Panc1 (cell line): ENCODE results near the gene TMX4. TPM values are rescaled to one million over a fixed set of nuclear protein-coding genes. Genes with fewer than 3 reads are reported as not detected.

Source experiments
- ATAC-seq: fragments of 200-7000 bp; cut with Tn5 transposase; 2 replicates; pipeline ENCODE4 v1.9.1; 2020; ENCODE audit warnings: mild to moderate bottlenecking, moderate library complexity
- BruUV-seq: library from RNA; stranded (reverse); fragments of 400-500 nt; replicated peaks from 2 replicates; lab custom pipeline; 2021; lab: Mats Ljungman, UMichigan
- CTCF ChIA-PET: fragments of 300-600 bp; sonication (Branson Sonifier 250); formaldehyde crosslinking; loops from one replicate; lab custom pipeline; 2022; ENCODE audit warnings: antibody characterized with exemption; lab: Charles Lee
- POLR2A ChIA-PET: fragments of 300-600 bp; sonication (Branson Sonifier 250); formaldehyde crosslinking; loops from one replicate; lab custom pipeline; 2022; ENCODE audit warnings: antibody characterized with exemption; lab: Charles Lee
- DNase-seq: peaks from one replicate; pipeline ENCODE4 v3.0.0-alpha.2; 2010; ENCODE audit warnings: low read depth, low spot score
- H3K27ac ChIP-seq: 2 replicates; pipeline ENCODE4 v1.5.1; 2011; ENCODE audit warnings: mild to moderate bottlenecking, low read length, inconsistent platforms
- H3K27me3 ChIP-seq: fragments of 200-500 bp; sonication (Bioruptor generic); 2 replicates; pipeline ENCODE4 v1.6.0; 2014; ENCODE audit warnings: low read length, inconsistent platforms; ENCODE audit not compliant: control insufficient read depth, insufficient read depth
- H3K36me3 ChIP-seq: fragments of 200-500 bp; sonication (Bioruptor generic); 2 replicates; pipeline ENCODE4 v1.5.1; 2014; ENCODE audit warnings: inconsistent platforms, mild to moderate bottlenecking, low read length, moderate library complexity; ENCODE audit not compliant: control insufficient read depth, insufficient read depth
- H3K4me1 ChIP-seq: 2 replicates; pipeline ENCODE4 v1.5.1; 2011; ENCODE audit warnings: inconsistent platforms, mild to moderate bottlenecking, low read length, moderate library complexity; ENCODE audit not compliant: control insufficient read depth, insufficient read depth
- H3K4me3 ChIP-seq, 2 experiments: 2 replicates each; pipeline ENCODE4 v1.5.1; 2011 to 2012; ENCODE audit warnings: low read depth in 2 of 2, low read length in 2 of 2, mild to moderate bottlenecking in 2 of 2, inconsistent platforms in 1 of 2, moderate library complexity in 1 of 2
- H3K9me3 ChIP-seq: fragments of 200-500 bp; sonication (Bioruptor generic); 2 replicates; pipeline ENCODE4 v1.5.1; 2014; ENCODE audit warnings: low read depth, mild to moderate bottlenecking, inconsistent platforms, low read length, moderate library complexity; ENCODE audit not compliant: control insufficient read depth, insufficient read depth
- POLR2AphosphoS5 ChIP-seq: IDR thresholded peaks from 2 replicates; pipeline ENCODE4 v1.6.1; 2012; ENCODE audit warnings: mild to moderate bottlenecking, low read depth, low read length, moderate library complexity
- SIN3A ChIP-seq: IDR thresholded peaks from 2 replicates; pipeline ENCODE4 v1.6.1; 2012; ENCODE audit warnings: low read depth, mild to moderate bottlenecking, low read length, moderate library complexity, borderline replicate concordance; ENCODE audit not compliant: insufficient read depth
- TCF7L2 ChIP-seq: IDR thresholded peaks from 2 replicates; pipeline ENCODE4 v1.6.1; 2011; ENCODE audit warnings: mild to moderate bottlenecking, low read depth, low read length, inconsistent platforms
- in situ Hi-C: cut with HindIII; loops from 2 replicates; pipeline ENCODE4 v1.10.0; 2016; ENCODE audit warnings: low sequenced_read_pairs, low pct_unique_long_range_greater_than_20kb
- intact Hi-C: fragments of 100-400 bp; cut with micrococcal nuclease; formaldehyde crosslinking; loops from one replicate; pipeline ENCODE4 v1.10.0; 2022; ENCODE audit not compliant: unreplicated experiment
- total RNA-seq: library from RNA; stranded (reverse); gene quantifications from one replicate; pipeline ENCODE4 v1.2.1, GENCODE V29; 2021; ENCODE audit not compliant: unreplicated experiment
- TF ChIP-seq, protein P1 (sequence below), 2 experiments: IDR thresholded peaks; 2 replicates each; pipeline ENCODE4 v1.6.1; 2011 to 2012; ENCODE audit warnings: low read depth in 2 of 2, control low read depth in 1 of 2, low read length in 1 of 2, mild to moderate bottlenecking in 1 of 2, moderate library complexity in 1 of 2; ENCODE audit not compliant: insufficient read depth in 1 of 2
- TF ChIP-seq, protein P2 (sequence below): fragments of 450-650 bp; IDR thresholded peaks from 2 replicates; pipeline ENCODE4 v1.5.1; 2017; ENCODE audit warnings: mild to moderate bottlenecking

The TMX4 gene
- total RNA-seq, 1 experiment from 2014 or later = 34.6 TPM

DNA sequence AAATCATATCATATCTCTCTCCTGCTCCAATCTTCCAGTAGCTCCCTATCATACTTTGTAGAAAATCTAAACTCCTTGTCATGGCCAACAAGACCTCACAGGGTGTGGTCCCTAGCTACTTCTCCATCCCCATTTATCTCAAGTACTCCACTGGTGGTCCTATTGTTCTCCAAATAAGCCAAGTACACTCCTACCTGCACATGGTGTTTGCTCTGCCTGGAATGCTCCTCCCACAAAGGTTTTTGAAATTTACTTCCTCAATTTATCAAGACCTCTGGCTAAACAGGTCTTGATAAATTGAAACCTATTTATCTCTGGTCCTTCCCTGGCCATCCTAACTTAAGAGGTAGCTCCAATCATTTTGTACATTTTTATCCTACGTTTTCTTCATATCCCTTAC, 12.1 kb downstream of the TMX4 start:
- Histone ChIP-seq H3K4me3 (no peak overlapping the region), H3K36me3 (no peaks in the 10 kb centered on the region; the same call in 1 of the 2 replicates), H3K27me3 (no peaks in the 10 kb centered on the region), H3K4me1 (no peaks in the 10 kb centered on the region), H3K27ac (no peak overlapping the region), H3K9me3 (no peaks in the 10 kb centered on the region)
- no peak for DNase-seq
- in situ Hi-C loops = no loop called here
- ChIA-PET CTCF (no interaction called here), POLR2A (no interaction called here)
- no TSS peak for BruUV-seq
- intact Hi-C loops = no loop called here
- no peak for ATAC-seq
- TF ChIP-seq, protein P1, sequence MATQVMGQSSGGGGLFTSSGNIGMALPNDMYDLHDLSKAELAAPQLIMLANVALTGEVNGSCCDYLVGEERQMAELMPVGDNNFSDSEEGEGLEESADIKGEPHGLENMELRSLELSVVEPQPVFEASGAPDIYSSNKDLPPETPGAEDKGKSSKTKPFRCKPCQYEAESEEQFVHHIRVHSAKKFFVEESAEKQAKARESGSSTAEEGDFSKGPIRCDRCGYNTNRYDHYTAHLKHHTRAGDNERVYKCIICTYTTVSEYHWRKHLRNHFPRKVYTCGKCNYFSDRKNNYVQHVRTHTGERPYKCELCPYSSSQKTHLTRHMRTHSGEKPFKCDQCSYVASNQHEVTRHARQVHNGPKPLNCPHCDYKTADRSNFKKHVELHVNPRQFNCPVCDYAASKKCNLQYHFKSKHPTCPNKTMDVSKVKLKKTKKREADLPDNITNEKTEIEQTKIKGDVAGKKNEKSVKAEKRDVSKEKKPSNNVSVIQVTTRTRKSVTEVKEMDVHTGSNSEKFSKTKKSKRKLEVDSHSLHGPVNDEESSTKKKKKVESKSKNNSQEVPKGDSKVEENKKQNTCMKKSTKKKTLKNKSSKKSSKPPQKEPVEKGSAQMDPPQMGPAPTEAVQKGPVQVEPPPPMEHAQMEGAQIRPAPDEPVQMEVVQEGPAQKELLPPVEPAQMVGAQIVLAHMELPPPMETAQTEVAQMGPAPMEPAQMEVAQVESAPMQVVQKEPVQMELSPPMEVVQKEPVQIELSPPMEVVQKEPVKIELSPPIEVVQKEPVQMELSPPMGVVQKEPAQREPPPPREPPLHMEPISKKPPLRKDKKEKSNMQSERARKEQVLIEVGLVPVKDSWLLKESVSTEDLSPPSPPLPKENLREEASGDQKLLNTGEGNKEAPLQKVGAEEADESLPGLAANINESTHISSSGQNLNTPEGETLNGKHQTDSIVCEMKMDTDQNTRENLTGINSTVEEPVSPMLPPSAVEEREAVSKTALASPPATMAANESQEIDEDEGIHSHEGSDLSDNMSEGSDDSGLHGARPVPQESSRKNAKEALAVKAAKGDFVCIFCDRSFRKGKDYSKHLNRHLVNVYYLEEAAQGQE (IDR thresholded peaks at IDR 0.05; ENCODE audit: insufficient read depth in 1 of 2, low read depth in 2 of 2, low read length in 1 of 2) = no peak
- TF ChIP-seq TCF7L2 (no peak), POLR2AphosphoS5 (no peak), SIN3A (no peak)
- TF ChIP-seq, protein P2, sequence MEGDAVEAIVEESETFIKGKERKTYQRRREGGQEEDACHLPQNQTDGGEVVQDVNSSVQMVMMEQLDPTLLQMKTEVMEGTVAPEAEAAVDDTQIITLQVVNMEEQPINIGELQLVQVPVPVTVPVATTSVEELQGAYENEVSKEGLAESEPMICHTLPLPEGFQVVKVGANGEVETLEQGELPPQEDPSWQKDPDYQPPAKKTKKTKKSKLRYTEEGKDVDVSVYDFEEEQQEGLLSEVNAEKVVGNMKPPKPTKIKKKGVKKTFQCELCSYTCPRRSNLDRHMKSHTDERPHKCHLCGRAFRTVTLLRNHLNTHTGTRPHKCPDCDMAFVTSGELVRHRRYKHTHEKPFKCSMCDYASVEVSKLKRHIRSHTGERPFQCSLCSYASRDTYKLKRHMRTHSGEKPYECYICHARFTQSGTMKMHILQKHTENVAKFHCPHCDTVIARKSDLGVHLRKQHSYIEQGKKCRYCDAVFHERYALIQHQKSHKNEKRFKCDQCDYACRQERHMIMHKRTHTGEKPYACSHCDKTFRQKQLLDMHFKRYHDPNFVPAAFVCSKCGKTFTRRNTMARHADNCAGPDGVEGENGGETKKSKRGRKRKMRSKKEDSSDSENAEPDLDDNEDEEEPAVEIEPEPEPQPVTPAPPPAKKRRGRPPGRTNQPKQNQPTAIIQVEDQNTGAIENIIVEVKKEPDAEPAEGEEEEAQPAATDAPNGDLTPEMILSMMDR = no peak

DNA sequence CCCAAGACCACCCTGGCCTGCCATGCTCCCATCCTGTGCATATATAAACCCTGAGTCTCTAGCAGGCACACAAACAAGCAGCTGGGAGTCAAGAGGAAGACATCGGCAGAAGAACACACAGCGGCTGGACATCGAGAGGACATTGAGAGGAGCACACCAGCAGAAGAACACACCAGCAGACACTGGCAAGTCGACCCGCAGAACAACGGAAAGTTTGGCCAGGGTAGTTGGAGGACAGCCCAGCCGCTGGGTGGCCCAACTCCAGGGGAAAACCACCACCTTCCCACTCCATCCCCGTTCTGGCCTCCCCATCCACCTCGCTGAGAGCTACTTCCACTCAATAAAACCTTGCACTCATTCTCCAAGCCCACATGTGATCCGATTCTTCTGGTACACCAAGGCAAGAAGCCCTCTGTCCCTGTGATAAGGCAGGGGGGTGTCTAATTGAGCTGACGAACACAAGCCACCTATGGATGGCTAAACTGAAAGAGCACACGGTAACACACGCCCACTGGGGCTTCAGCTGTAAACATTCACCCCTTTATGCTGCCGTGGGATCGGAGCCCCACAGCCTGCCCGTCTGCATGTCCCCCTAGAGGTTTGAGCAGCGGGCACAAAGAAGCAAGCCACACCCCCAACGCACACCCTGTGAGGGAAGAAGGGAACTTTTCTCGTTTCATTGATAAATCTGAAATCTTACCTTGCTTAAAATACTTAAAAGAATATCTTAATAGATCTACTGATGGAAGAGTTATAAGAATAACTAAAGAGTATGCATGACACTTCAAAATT, 13.8 kb downstream of the TMX4 start:
- Histone ChIP-seq H3K4me1 (no peaks in the 10 kb centered on the region), H3K27ac (no peak overlapping the region), H3K36me3 (no peaks in the 10 kb centered on the region; the same call in 1 of the 2 replicates), H3K9me3 (no peaks in the 10 kb centered on the region), H3K4me3 (no peak overlapping the region), H3K27me3 (no peaks in the 10 kb centered on the region)
- no peak for ATAC-seq
- DNase-seq = no peak
- no TSS peak for BruUV-seq
- TF ChIP-seq SIN3A = no peak
- TF ChIP-seq TCF7L2 = no peak
- no peak for TF ChIP-seq POLR2AphosphoS5
- TF ChIP-seq, protein P1 (IDR thresholded peaks at IDR 0.05; ENCODE audit: insufficient read depth in 1 of 2, low read depth in 2 of 2, low read length in 1 of 2) = no peak
- TF ChIP-seq, protein P2 = no peak
- in situ Hi-C loops = no loop called here
- ChIA-PET CTCF (no interaction called here), POLR2A (no interaction called here)
- intact Hi-C loops = no loop called here
